ENCODE measurements around the gene CEACAM18.

The CEACAM18 gene

DNA sequence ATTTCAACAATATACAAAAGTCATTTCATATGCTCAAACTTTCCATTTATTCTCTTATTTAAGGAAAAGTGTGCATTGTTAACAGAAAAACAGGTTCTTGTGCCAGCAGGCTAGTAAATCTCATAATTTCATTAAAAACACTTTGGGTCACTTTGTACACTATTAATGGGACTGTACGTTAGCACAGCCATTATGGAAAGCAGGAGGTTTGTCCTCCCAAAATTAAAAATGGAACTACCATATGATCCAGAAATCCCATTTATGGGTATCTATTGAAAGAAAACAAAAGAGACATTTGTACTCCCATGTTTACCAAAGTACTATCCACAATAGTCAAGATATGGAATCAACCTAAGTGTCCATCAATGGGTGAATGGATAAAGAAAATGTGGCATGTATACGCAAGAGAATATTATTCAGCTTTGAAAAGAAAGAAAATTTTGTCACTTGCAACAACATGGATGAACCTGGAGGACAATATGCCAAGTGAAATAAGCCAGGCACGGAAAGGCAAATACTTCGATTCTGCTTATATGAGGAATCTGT is 61.6 kb downstream of the CEACAM18 start:
- no peak for DNase-seq
